B cell (primary cell): Measurements from ENCODE around the gene C10orf143. TPM values are rescaled to one million over a fixed set of nuclear protein-coding genes. Genes with fewer than 3 reads are reported as not detected.

Experiments used
- ATAC-seq: fragments of 200-7000 bp; cut with Tn5 transposase; one replicate; pipeline ENCODE4 v1.10.0; 2021; ENCODE audit warnings: low read depth, mild to moderate bottlenecking, moderate number of reproducible peaks, moderate library complexity
- CTCF ChIA-PET: fragments of 350-600 bp; sonication (Branson Sonifier 250); formaldehyde crosslinking; loops from one replicate; lab custom pipeline; 2021; ENCODE audit warnings: antibody characterized with exemption, inconsistent platforms; lab: Charles Lee
- POLR2A ChIA-PET: fragments of 350-600 bp; sonication (Branson Sonifier 250); formaldehyde crosslinking; loops from one replicate; lab custom pipeline; 2021; ENCODE audit warnings: antibody characterized with exemption; lab: Charles Lee
- DNase-seq: peaks from one replicate; pipeline ENCODE4 v3.0.0; 2013
- H2AFZ ChIP-seq: 2 replicates; pipeline ENCODE4 v1.6.1; 2012; ENCODE audit warnings: mild to moderate bottlenecking, low read depth, low read length; ENCODE audit not compliant: insufficient read depth, poor library complexity, severe bottlenecking
- H3K27ac ChIP-seq, 2 donors: 1 replicate in 1 of 2; 2 replicates in 1 of 2; pipeline ENCODE4 v1.5.1; 2012 to 2013; ENCODE audit warnings: low read length in 2 of 2, mild to moderate bottlenecking in 2 of 2, moderate library complexity in 1 of 2
- H3K27me3 ChIP-seq, 4 experiments: fragments of 200-600 bp in 1 of 4; sonication (generic) in 1 of 4; replicated peaks in 1 of 4; 1 replicate in 2 of 4; 2 replicates in 2 of 4; pipeline versions ENCODE4 v1.6.1 to v1.7.0; 2013 to 2016; ENCODE audit warnings: low read length in 3 of 4, mild to moderate bottlenecking in 2 of 4, mixed read lengths in 1 of 4, moderate library complexity in 1 of 4; ENCODE audit not compliant: insufficient read depth in 4 of 4, control insufficient read depth in 3 of 4; ENCODE audit errors: control extremely low read depth in 1 of 4
- H3K36me3 ChIP-seq, 2 experiments: replicated peaks in 1 of 2; 1 replicate in 1 of 2; 2 replicates in 1 of 2; pipeline versions ENCODE4 v1.6.1 to v1.7.1; 2013; ENCODE audit warnings: low read length in 1 of 2; ENCODE audit not compliant: insufficient read depth in 2 of 2, control insufficient read depth in 1 of 2; ENCODE audit errors: control extremely low read depth in 1 of 2, extremely low read depth in 1 of 2
- H3K4me1 ChIP-seq, 2 donors: fragments of 200-600 bp in 1 of 2; sonication (generic) in 1 of 2; 1 replicate in 1 of 2; 2 replicates in 1 of 2; pipeline versions ENCODE4 v1.5.1 to v1.6.1; 2013 to 2017; ENCODE audit warnings: low read length in 2 of 2; ENCODE audit not compliant: control insufficient read depth in 2 of 2, insufficient read depth in 2 of 2
- H3K4me2 ChIP-seq: replicated peaks from 2 replicates; pipeline ENCODE3; 2012; ENCODE audit warnings: mild to moderate bottlenecking, low read depth, low read length; ENCODE audit not compliant: poor library complexity, severe bottlenecking
- H3K4me3 ChIP-seq, 5 experiments: fragments of 200-600 bp in 1 of 5; sonication (generic) in 1 of 5; 1 replicate in 3 of 5; 2 replicates in 2 of 5; pipeline versions ENCODE4 v1.5.1 to v1.7.0; 2011 to 2016; ENCODE audit warnings: low read length in 4 of 5, mild to moderate bottlenecking in 4 of 5, low read depth in 2 of 5, control low read depth in 1 of 5, moderate library complexity in 1 of 5; ENCODE audit not compliant: insufficient read depth in 1 of 5; ENCODE audit errors: control extremely low read depth in 1 of 5, extremely low read depth in 1 of 5
- H3K79me2 ChIP-seq: fragments of 200-600 bp; sonication (generic); one replicate; pipeline ENCODE4 v1.6.0; 2016; ENCODE audit warnings: low read length; ENCODE audit not compliant: control insufficient read depth, insufficient read depth
- H3K9ac ChIP-seq: fragments of 200-600 bp; sonication (generic); 2 replicates; pipeline ENCODE4 v1.6.1; 2017; ENCODE audit warnings: mild to moderate bottlenecking, low read length, moderate library complexity
- H3K9me3 ChIP-seq, 3 donors: one replicate each; pipeline versions ENCODE4 v1.6.1 to v1.7.1; 2013; ENCODE audit warnings: low read length in 2 of 3; ENCODE audit not compliant: control insufficient read depth in 2 of 3, insufficient read depth in 1 of 3; ENCODE audit errors: control extremely low read depth in 1 of 3
- H4K20me1 ChIP-seq: 2 replicates; pipeline ENCODE4 v1.6.0; 2012; ENCODE audit warnings: mild to moderate bottlenecking, low read length; ENCODE audit not compliant: insufficient read depth, control insufficient read depth, poor library complexity, severe bottlenecking
- H3K27ac Mint-ChIP-seq: one replicate; pipeline ENCODE4 v1.8.0; 2021; ENCODE audit warnings: mixed read lengths
- H3K27me3 Mint-ChIP-seq: one replicate; pipeline ENCODE4 v1.8.0; 2021; ENCODE audit warnings: mixed read lengths
- H3K4me1 Mint-ChIP-seq: one replicate; pipeline ENCODE4 v1.8.0; 2021; ENCODE audit warnings: mixed read lengths
- H3K4me3 Mint-ChIP-seq: one replicate; pipeline ENCODE4 v1.8.0; 2021; ENCODE audit warnings: mixed read lengths
- H3K9me3 Mint-ChIP-seq: one replicate; pipeline ENCODE4 v1.8.0; 2022; ENCODE audit warnings: mixed read lengths; ENCODE audit not compliant: insufficient read depth
- EZH2 ChIP-seq: IDR thresholded peaks from 2 replicates; pipeline ENCODE4 v1.6.1; 2012; ENCODE audit warnings: borderline replicate concordance, low read depth, mild to moderate bottlenecking, moderate library complexity, low read length; ENCODE audit not compliant: insufficient read depth, poor library complexity, severe bottlenecking
- WGBS: methylation state at CpG from one replicate; pipeline ENCODE4 v1.1.5; 2013; ENCODE audit warnings: missing lambda C conversion rate; ENCODE audit not compliant: insufficient coverage; 5-methylcytosine and 5-hydroxymethylcytosine counted together
- intact Hi-C: fragments of 100-400 bp; cut with micrococcal nuclease; formaldehyde crosslinking; loops from one replicate; pipeline ENCODE4 v1.10.0; 2022
- polyA plus RNA-seq: library from polyadenylated mRNA; depleted of rRNA; stranded (reverse); fragments of >200 nt; gene quantifications from 2 replicates; pipeline ENCODE4 v1.2.3, GENCODE V29; 2012
- total RNA-seq, 2 donors: library from RNA; stranded (reverse); fragments of 120-200 nt in 1 of 2; gene quantifications; 1 replicate in 1 of 2; 2 replicates in 1 of 2; pipeline versions ENCODE4 v1.2.3 to v1.2.4, GENCODE V29; 2013 to 2022
- TF ChIP-seq, protein P1 (sequence below): fragments of 200-600 bp; IDR thresholded peaks from one replicate; pipeline ENCODE4 v1.8.0; 2022; ENCODE audit warnings: antibody characterized with exemption, mild to moderate bottlenecking

The C10orf143 gene
- total and polyA plus RNA-seq, 2 donors (not counting 1 experiment from before 2014, with no cell fraction given), result 9.1 to 12.8 TPM

DNA sequence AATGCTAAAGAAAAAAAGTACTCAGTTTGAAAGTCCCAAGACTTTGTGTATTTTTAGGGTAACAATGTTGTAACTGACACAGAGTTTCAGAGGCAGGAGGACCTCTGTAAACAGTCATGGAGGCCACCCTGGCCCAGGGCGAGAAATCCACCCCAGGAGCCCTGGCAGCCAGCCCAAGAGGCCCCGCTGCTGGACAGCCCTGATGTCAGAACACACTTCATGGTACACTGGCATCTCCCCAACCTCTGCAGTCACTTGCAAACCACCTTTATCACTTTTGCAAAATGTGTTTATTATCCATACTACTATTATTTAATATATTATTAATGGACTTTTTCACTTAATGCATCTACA is 30.2 kb downstream of the C10orf143 start:
- no peak for ATAC-seq

DNA sequence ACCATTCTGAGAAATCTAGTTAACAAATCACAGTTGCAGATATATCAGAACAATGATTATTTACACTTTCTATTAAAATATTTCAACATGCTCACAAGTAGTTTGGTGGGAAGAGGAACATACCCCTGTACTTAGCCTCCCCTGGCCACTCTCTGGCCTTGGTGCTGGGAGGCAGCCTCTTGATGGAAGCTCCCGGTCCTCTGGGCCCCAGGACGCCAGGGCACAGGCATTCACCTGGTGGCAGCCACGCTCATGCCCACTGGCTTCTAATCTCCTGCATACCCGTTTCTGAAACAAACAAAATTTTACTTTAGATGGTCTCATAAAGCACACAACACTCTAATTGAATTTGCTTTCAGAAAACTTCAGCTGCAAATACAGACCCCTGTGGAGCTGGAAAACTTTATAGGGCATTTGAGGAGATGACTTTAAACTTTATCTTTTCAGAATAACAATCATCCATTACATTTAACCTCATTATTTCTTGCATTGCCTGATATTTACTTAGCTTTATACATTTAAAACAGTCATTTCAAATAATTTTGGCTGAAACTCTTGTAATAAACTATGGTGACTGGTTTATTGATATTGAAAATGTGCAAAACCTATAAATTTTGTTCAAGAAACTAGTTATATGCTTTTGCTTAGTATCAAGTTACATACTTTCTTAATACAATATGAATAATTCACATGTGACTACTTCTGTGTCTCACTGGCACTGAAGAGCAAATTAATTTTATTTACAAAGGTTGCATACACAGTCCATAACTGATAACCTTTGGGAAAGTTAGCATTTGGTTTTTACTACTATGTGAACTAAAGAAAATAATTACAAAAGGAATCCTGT is 30.8 kb downstream of the C10orf143 start:
- WGBS, result 75% methylated on average over 4 of the region's 4 CpGs
- ChIA-PET POLR2A (no interaction called here), CTCF (no interaction called here)
- no peaks in the 10 kb centered on the region for H3K27me3 ChIP-seq
- Mint-ChIP-seq H3K27ac (no peak overlapping the region), H3K4me1 (no peaks in the 10 kb centered on the region), H3K27me3 (no peaks in the 10 kb centered on the region), H3K9me3 (peaks cover 4% of the 10 kb centered on the region), H3K4me3 (no peak overlapping the region)
- H4K20me1 ChIP-seq, result no peaks in the 10 kb centered on the region
- H3K4me1 ChIP-seq, result no peaks in the 10 kb centered on the region
- no peak overlapping the region for H2AFZ ChIP-seq
- ATAC-seq (no peak), DNase-seq (no peak)
- no peaks in the 10 kb centered on the region for H3K79me2 ChIP-seq
- H3K9ac ChIP-seq, result no peak overlapping the region
- intact Hi-C loops, result no loop called here
- no peak overlapping the region for H3K4me2 ChIP-seq
- no peak overlapping the region for H3K27ac ChIP-seq
- peaks cover 0 to 2% (median 0%) of the 10 kb centered on the region in 3 donors for H3K9me3 ChIP-seq
- no peak for TF ChIP-seq EZH2
- TF ChIP-seq, protein P1, sequence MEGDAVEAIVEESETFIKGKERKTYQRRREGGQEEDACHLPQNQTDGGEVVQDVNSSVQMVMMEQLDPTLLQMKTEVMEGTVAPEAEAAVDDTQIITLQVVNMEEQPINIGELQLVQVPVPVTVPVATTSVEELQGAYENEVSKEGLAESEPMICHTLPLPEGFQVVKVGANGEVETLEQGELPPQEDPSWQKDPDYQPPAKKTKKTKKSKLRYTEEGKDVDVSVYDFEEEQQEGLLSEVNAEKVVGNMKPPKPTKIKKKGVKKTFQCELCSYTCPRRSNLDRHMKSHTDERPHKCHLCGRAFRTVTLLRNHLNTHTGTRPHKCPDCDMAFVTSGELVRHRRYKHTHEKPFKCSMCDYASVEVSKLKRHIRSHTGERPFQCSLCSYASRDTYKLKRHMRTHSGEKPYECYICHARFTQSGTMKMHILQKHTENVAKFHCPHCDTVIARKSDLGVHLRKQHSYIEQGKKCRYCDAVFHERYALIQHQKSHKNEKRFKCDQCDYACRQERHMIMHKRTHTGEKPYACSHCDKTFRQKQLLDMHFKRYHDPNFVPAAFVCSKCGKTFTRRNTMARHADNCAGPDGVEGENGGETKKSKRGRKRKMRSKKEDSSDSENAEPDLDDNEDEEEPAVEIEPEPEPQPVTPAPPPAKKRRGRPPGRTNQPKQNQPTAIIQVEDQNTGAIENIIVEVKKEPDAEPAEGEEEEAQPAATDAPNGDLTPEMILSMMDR, result no peak
- H3K4me3 ChIP-seq, result no peak overlapping the region
- H3K36me3 ChIP-seq, result peaks cover 0 to 3% of the 10 kb centered on the region in 2 experiments

More for the DNA sequence above, 30.2 kb downstream of the C10orf143 start:
- Histone ChIP-seq H3K4me2 (no peak overlapping the region), H3K36me3 (peaks cover 0 to 3% of the 10 kb centered on the region in 2 experiments), H3K79me2 (no peaks in the 10 kb centered on the region), H3K9me3 (peaks cover 0 to 2% (median 0%) of the 10 kb centered on the region in 3 donors), H3K4me3 (no peak overlapping the region), H3K27ac (no peak overlapping the region), H3K27me3 (no peaks in the 10 kb centered on the region), H3K9ac (no peak overlapping the region), H3K4me1 (no peaks in the 10 kb centered on the region), H4K20me1 (no peaks in the 10 kb centered on the region), H2AFZ (no peak overlapping the region)
- ChIA-PET POLR2A (no interaction called here), CTCF (no interaction called here)
- TF ChIP-seq, protein P1, result no peak
- TF ChIP-seq EZH2, result no peak
- no peaks in the 10 kb centered on the region for H3K4me1 Mint-ChIP-seq
- no peak overlapping the region for H3K4me3 Mint-ChIP-seq
- no peak overlapping the region for H3K27ac Mint-ChIP-seq
- no peaks in the 10 kb centered on the region for H3K27me3 Mint-ChIP-seq
- WGBS, result 100% methylated on average over 2 of the region's 2 CpGs
- DNase-seq, result no peak
- intact Hi-C loops, result no loop called here
- peaks cover 4% of the 10 kb centered on the region for H3K9me3 Mint-ChIP-seq
